ENCODE measurements around the gene GPC5. TPM values are rescaled to one million over a fixed set of nuclear protein-coding genes. Genes with fewer than 3 reads are reported as not detected.

The GPC5 gene
- total and polyA plus RNA-seq, 2 of the 13 experiments (the other 11 are each of a cell fraction or from before 2014, with no cell fraction given) = 0.02 to 0.07 TPM

DNA sequence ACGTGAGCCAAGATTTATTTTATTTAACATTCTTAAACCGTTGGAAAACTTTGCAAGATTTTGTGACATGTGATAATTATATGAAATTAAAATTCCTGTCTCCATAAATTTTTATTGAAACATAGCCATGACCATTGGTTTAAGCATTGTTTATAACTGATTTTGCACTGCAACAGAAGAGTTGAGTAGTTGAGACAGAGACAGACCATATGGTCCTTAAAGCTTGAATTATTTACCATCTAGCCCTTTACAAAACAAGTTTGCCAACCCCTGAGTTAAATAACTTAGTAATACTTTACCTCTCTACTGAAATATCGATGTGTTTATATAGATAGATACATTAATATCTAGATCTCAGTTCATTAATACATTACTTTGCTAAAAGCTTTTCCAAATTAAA lies 1014.1 kb downstream of the GPC5 start (continued):
- TF ChIP-seq, protein P1, sequence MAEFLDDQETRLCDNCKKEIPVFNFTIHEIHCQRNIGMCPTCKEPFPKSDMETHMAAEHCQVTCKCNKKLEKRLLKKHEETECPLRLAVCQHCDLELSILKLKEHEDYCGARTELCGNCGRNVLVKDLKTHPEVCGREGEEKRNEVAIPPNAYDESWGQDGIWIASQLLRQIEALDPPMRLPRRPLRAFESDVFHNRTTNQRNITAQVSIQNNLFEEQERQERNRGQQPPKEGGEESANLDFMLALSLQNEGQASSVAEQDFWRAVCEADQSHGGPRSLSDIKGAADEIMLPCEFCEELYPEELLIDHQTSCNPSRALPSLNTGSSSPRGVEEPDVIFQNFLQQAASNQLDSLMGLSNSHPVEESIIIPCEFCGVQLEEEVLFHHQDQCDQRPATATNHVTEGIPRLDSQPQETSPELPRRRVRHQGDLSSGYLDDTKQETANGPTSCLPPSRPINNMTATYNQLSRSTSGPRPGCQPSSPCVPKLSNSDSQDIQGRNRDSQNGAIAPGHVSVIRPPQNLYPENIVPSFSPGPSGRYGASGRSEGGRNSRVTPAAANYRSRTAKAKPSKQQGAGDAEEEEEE (CRISPR knock-in tag; IDR thresholded peaks at IDR 0.05; ENCODE audit: borderline replicate concordance) = no peak
- no peak for TF ChIP-seq RELA (CRISPR knock-in tag; IDR thresholded peaks at IDR 0.05)

DNA sequence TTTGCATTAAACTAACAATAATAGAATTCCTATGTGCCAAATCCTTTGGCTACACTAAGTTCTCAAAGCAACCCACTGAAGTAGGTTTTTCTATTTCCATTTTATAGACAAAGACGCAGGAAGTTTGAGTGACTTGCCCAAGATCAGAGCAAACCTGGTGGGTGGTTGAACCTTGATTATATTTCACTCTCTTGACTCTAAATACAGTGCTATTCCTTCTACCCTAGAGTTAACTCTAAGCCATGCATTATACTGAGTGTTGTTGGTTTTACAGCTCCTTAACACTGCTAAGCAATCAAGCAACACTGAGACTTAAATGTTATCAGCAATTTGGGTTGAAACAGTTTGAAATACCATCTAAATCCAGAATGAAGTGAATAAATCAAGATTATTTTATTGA lies 1014.6 kb downstream of the GPC5 start:
- Histone ChIP-seq H3K4me3 (replicated peaks in 1 of 3; ENCODE audit: insufficient read depth in 1 of 3, low read depth in 2 of 3, low read length in 3 of 3) (no peak overlapping the region), H3K27ac (ENCODE audit: extremely low read length, insufficient read depth, low read length) (no peak overlapping the region), H3K27me3 (ENCODE audit: control insufficient read depth in 1 of 2, insufficient read depth in 2 of 2, low read length in 2 of 2) (no peaks in the 10 kb centered on the region), H3K9ac (ENCODE audit: insufficient read depth, low read depth, low read length) (no peak overlapping the region), H3K4me2 (ENCODE audit: low read depth, low read length) (no peak overlapping the region), H4K20me1 (ENCODE audit: insufficient read depth, low read length) (no peaks in the 10 kb centered on the region), H3K79me2 (ENCODE audit: insufficient read depth, low read length) (no peaks in the 10 kb centered on the region), H3K9me3 (ENCODE audit: low read length) (no peaks in the 10 kb centered on the region), H3K36me3 (replicated peaks in 1 of 2; ENCODE audit: control insufficient read depth in 1 of 2, insufficient read depth in 2 of 2, low read length in 2 of 2) (no peaks in the 10 kb centered on the region), H2AFZ (ENCODE audit: low read length) (no peak overlapping the region), H3K4me1 (ENCODE audit: insufficient read depth, low read length) (no peaks in the 10 kb centered on the region)
- BruUV-seq (replicated peaks) = no TSS peak
- ChIA-PET CTCF (ENCODE audit: low intra/inter-chr PET ratio, low total read pairs) (no interaction called here), POLR2A (no interaction called here)
- in situ Hi-C loops (cut with HindIII; ENCODE audit: extremely low pct_ligation_motif_present, low pct_unique_long_range_greater_than_20kb) (no loop called here), intact Hi-C loops (cut with micrococcal nuclease; ENCODE audit: unreplicated experiment) (no loop called here)
- WGBS (ENCODE audit: low lambda C conversion rate) = 53% methylated on average over 1 of the region's 1 CpG
- FAIRE-seq (no peak), ATAC-seq (no peak), DNase-seq (ENCODE audit: low spot score) (no peak)
- TF ChIP-seq, protein P2, sequence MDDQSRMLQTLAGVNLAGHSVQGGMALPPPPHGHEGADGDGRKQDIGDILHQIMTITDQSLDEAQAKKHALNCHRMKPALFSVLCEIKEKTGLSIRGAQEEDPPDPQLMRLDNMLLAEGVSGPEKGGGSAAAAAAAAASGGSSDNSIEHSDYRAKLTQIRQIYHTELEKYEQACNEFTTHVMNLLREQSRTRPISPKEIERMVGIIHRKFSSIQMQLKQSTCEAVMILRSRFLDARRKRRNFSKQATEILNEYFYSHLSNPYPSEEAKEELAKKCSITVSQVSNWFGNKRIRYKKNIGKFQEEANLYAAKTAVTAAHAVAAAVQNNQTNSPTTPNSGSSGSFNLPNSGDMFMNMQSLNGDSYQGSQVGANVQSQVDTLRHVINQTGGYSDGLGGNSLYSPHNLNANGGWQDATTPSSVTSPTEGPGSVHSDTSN (CRISPR knock-in tag; IDR thresholded peaks at IDR 0.05; ENCODE audit: borderline replicate concordance) = no peak
- TF ChIP-seq ZSCAN12 (CRISPR knock-in tag; IDR thresholded peaks at IDR 0.05) (no peak), MTA3 (CRISPR knock-in tag; IDR thresholded peaks at IDR 0.05) (no peak), PHB2 (IDR thresholded peaks at IDR 0.05; ENCODE audit: partially characterized antibody) (no peak), TEAD2 (CRISPR knock-in tag; IDR thresholded peaks at IDR 0.05) (no peak), THYN1 (CRISPR knock-in tag; IDR thresholded peaks at IDR 0.05; ENCODE audit: borderline replicate concordance, low read depth) (no peak), ZMAT3 (CRISPR knock-in tag; conservative IDR thresholded peaks at IDR 0.05) (no peak), ZNF180 (CRISPR knock-in tag; IDR thresholded peaks at IDR 0.05; ENCODE audit: borderline replicate concordance, low read depth) (no peak), ZNF234 (CRISPR knock-in tag; conservative IDR thresholded peaks at IDR 0.05) (no peak), HHEX (CRISPR knock-in tag; IDR thresholded peaks at IDR 0.05) (no peak), ZNF343 (CRISPR knock-in tag; IDR thresholded peaks at IDR 0.05) (no peak), TERF1 (CRISPR knock-in tag; IDR thresholded peaks at IDR 0.05) (no peak), SRSF4 (IDR thresholded peaks at IDR 0.05; ENCODE audit: low read depth, low read length, poor library complexity, severe bottlenecking) (no peak), FOXM1 (CRISPR knock-in tag; IDR thresholded peaks at IDR 0.05) (no peak)
- TF ChIP-seq, protein P3, sequence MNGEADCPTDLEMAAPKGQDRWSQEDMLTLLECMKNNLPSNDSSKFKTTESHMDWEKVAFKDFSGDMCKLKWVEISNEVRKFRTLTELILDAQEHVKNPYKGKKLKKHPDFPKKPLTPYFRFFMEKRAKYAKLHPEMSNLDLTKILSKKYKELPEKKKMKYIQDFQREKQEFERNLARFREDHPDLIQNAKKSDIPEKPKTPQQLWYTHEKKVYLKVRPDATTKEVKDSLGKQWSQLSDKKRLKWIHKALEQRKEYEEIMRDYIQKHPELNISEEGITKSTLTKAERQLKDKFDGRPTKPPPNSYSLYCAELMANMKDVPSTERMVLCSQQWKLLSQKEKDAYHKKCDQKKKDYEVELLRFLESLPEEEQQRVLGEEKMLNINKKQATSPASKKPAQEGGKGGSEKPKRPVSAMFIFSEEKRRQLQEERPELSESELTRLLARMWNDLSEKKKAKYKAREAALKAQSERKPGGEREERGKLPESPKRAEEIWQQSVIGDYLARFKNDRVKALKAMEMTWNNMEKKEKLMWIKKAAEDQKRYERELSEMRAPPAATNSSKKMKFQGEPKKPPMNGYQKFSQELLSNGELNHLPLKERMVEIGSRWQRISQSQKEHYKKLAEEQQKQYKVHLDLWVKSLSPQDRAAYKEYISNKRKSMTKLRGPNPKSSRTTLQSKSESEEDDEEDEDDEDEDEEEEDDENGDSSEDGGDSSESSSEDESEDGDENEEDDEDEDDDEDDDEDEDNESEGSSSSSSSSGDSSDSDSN (CRISPR knock-in tag; IDR thresholded peaks at IDR 0.05) = no peak

Data from HepG2 (cell line).